Activated CD4-positive, CD25-positive, alpha-beta regulatory T cell treated with anti-CD3 and anti-CD28 coated beads, Interleukin-2, amount 50 U/mL, for 16 hours (primary cell): ENCODE measurements around the gene ROBO1.
"Not testable (repeated sequence)": the region's sequence is repeated elsewhere in the genome, so short reads cannot be mapped to it uniquely, and the experiment has no call there.

Experiments
- DNase-seq: peaks from one replicate; pipeline ENCODE4 v3.0.0-alpha.2; 2020; ENCODE audit warnings: low read depth, low spot score

Gene ROBO1

GRCh38 chr3:79314544-79314943 is 453.3 kb downstream of the ROBO1 start:
- DNase-seq, result no peak

- no peak for DNase-seq
Measured at GRCh38 chr3:79310016-79310415, 457.8 kb downstream of the ROBO1 start.

- no peak for DNase-seq
Measured at GRCh38 chr3:79306934-79307570, 460.7 kb downstream of the ROBO1 start.

GRCh38 chr3:79299949-79300635 is 467.7 kb downstream of the ROBO1 start:
- not testable (repeated sequence) for DNase-seq

- no peak for DNase-seq
Measured at GRCh38 chr3:79297245-79297960, 470.4 kb downstream of the ROBO1 start.

- DNase-seq, result no peak
Measured at GRCh38 chr3:79286882-79287281, 480.9 kb downstream of the ROBO1 start.

- DNase-seq, result no peak
Measured at GRCh38 chr3:79285871-79286270, 481.9 kb downstream of the ROBO1 start.

GRCh38 chr3:79285380-79285779 is 482.4 kb downstream of the ROBO1 start:
- no peak for DNase-seq

GRCh38 chr3:79284781-79285180 is 483.0 kb downstream of the ROBO1 start:
- DNase-seq, result no peak

GRCh38 chr3:79278681-79279080 is 489.1 kb downstream of the ROBO1 start:
- no peak for DNase-seq

GRCh38 chr3:79268422-79268821 is 499.4 kb downstream of the ROBO1 start:
- DNase-seq, result no peak

GRCh38 chr3:79264892-79265291 is 502.9 kb downstream of the ROBO1 start:
- no peak for DNase-seq

GRCh38 chr3:79263423-79263822 is 504.4 kb downstream of the ROBO1 start:
- no peak for DNase-seq

- no peak for DNase-seq
Measured at GRCh38 chr3:79258479-79258878, 509.3 kb downstream of the ROBO1 start.

- no peak for DNase-seq
Measured at GRCh38 chr3:79257791-79258190, 510.0 kb downstream of the ROBO1 start.

GRCh38 chr3:79255702-79256101 is 512.1 kb downstream of the ROBO1 start:
- no peak for DNase-seq

GRCh38 chr3:79255292-79255691 is 512.5 kb downstream of the ROBO1 start:
- DNase-seq, result no peak

- DNase-seq, result no peak
Measured at GRCh38 chr3:79253704-79254103, 514.1 kb downstream of the ROBO1 start.

- no peak for DNase-seq
Measured at GRCh38 chr3:79253271-79253670, 514.5 kb downstream of the ROBO1 start.

- no peak for DNase-seq
Measured at GRCh38 chr3:79250746-79251145, 517.1 kb downstream of the ROBO1 start.

GRCh38 chr3:79249701-79250100 is 518.1 kb downstream of the ROBO1 start:
- no peak for DNase-seq

GRCh38 chr3:79247725-79248043 is 520.1 kb downstream of the ROBO1 start:
- no peak for DNase-seq
